Left renal pelvis (tissue), 4 donors: ENCODE data around the gene DENND4C. TPM values are rescaled to one million over a fixed set of nuclear protein-coding genes. Genes with fewer than 3 reads are reported as not detected.
"Not testable (repeated sequence)": the region's sequence is repeated elsewhere in the genome, so short reads cannot be mapped to it uniquely, and the experiment has no call there.

Source experiments
- DNase-seq, 4 donors: peaks; one replicate each; pipeline ENCODE4 v3.0.0-alpha.2; 2013; ENCODE audit warnings: low read depth in 4 of 4, low spot score in 3 of 4
- polyA plus RNA-seq, 4 donors: library from polyadenylated mRNA; unstranded; fragments of 120-200 nt; gene quantifications; one replicate each; pipeline ENCODE4 v1.2.1, GENCODE V29; 2013; ENCODE audit not compliant: insufficient read length in 4 of 4

Gene DENND4C
- polyA plus RNA-seq: 10 to 100 TPM; 43.7 to 50.9 (median 47.1) TPM

- DNase-seq: peak in 3 of 4 donors; percentile 75 to 79 (median 77)
These were observed at the start of gene DENND4C for GRCh38 chr9:19230355-19231125. TSS of gene DENND4C (plus strand) at chr9:19230693. CDS start at chr9:19276175, 45,482 bp downstream.

GRCh38 chr9:19180991-19181390, 49.5 kb upstream of the DENND4C start:
- no peak for DNase-seq

GRCh38 chr9:19181561-19181960, 48.9 kb upstream of the DENND4C start:
- no peak for DNase-seq

- DNase-seq: no peak
These were observed 46.2 kb upstream of the DENND4C start for GRCh38 chr9:19184144-19184917.

- no peak for DNase-seq
These were observed 45.3 kb upstream of the DENND4C start for GRCh38 chr9:19185191-19185590.

GRCh38 chr9:19186232-19186631, 44.3 kb upstream of the DENND4C start:
- no peak for DNase-seq

GRCh38 chr9:19188771-19189170, 41.7 kb upstream of the DENND4C start:
- DNase-seq: no peak

- DNase-seq: no peak
These were observed 38.1 kb upstream of the DENND4C start for GRCh38 chr9:19192202-19193028.

- DNase-seq: no peak
These were observed 37.5 kb upstream of the DENND4C start for GRCh38 chr9:19193029-19193324.

- not testable (repeated sequence) for DNase-seq
These were observed 37.0 kb upstream of the DENND4C start for GRCh38 chr9:19193358-19193973.

GRCh38 chr9:19198406-19198805, 32.1 kb upstream of the DENND4C start:
- DNase-seq: no peak

GRCh38 chr9:19199012-19199411, 31.5 kb upstream of the DENND4C start:
- no peak for DNase-seq

GRCh38 chr9:19200229-19200628, 30.3 kb upstream of the DENND4C start:
- no peak for DNase-seq

GRCh38 chr9:19201899-19202891, 28.3 kb upstream of the DENND4C start:
- DNase-seq: peak in 2 of 4 donors; percentile 26 to 40

GRCh38 chr9:19203058-19203457, 27.4 kb upstream of the DENND4C start:
- DNase-seq: no peak

GRCh38 chr9:19208653-19209052, 21.8 kb upstream of the DENND4C start:
- DNase-seq: no peak

GRCh38 chr9:19209188-19209587, 21.3 kb upstream of the DENND4C start:
- no peak for DNase-seq

- DNase-seq: no peak
These were observed 16.7 kb upstream of the DENND4C start for GRCh38 chr9:19213823-19214222.

GRCh38 chr9:19216466-19216865, 14.0 kb upstream of the DENND4C start:
- no peak for DNase-seq
